ENCODE results near the gene ITM2B.

ITM2B gene

GRCh38 chr13:48255954-48256353 lies 22.9 kb downstream of the ITM2B start (continued):
- TF ChIP-seq ZBTB49 (tag by site-specific recombination; IDR thresholded peaks at IDR 0.05; ENCODE audit: low read depth) (no peak), ZNF555 (tag by site-specific recombination; conservative IDR thresholded peaks at IDR 0.05) (no peak)

DNA sequence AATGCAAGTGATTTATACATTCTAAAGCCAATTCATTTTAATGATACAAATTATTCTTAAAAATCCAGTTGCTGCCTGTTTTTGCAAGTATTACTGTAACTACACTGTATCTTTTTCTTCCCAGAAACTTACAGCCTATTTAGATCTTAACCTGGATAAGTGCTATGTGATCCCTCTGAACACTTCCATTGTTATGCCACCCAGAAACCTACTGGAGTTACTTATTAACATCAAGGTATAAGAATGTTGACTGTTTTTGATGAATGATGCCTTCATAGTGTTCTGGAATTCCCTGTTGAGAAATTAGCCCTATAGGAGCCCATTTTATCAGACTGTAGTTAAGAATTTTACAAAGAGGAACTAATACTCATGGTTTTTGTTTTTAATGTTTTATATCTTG lies 25.0 kb downstream of the ITM2B start:
- Histone ChIP-seq H3K4me3 (ENCODE audit: low read depth, low read length) (no peak overlapping the region), H3K36me3 (ENCODE audit: control insufficient read depth in 2 of 2, insufficient read depth in 1 of 2, low read length in 2 of 2) (peaks cover 20 to 76% of the 10 kb centered on the region in 2 experiments), H3K27ac (ENCODE audit: extremely low read depth, low read depth, low read length) (no peak overlapping the region), H3K9me3 (ENCODE audit: control insufficient read depth, insufficient read depth, low read depth, low read length) (no peaks in the 10 kb centered on the region), H3K4me1 (ENCODE audit: control insufficient read depth, insufficient read depth, low read length) (0 out of 2 replicates have a peak, but pooled peaks cover 2% of the 10 kb centered on the region)
- TF ChIP-seq ZNF610 (tag by site-specific recombination; IDR thresholded peaks at IDR 0.05; ENCODE audit: borderline replicate concordance) = no peak
- TF ChIP-seq PRDM1 (tag by site-specific recombination; IDR thresholded peaks at IDR 0.05) = no peak
- TF ChIP-seq, protein P1, sequence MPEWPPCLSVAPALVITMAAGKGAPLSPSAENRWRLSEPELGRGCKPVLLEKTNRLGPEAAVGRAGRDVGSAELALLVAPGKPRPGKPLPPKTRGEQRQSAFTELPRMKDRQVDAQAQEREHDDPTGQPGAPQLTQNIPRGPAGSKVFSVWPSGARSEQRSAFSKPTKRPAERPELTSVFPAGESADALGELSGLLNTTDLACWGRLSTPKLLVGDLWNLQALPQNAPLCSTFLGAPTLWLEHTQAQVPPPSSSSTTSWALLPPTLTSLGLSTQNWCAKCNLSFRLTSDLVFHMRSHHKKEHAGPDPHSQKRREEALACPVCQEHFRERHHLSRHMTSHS (tag by site-specific recombination; IDR thresholded peaks at IDR 0.05) = no peak
- TF ChIP-seq ZNF48 (tag by site-specific recombination; IDR thresholded peaks at IDR 0.05) = no peak
- TF ChIP-seq, protein P2, sequence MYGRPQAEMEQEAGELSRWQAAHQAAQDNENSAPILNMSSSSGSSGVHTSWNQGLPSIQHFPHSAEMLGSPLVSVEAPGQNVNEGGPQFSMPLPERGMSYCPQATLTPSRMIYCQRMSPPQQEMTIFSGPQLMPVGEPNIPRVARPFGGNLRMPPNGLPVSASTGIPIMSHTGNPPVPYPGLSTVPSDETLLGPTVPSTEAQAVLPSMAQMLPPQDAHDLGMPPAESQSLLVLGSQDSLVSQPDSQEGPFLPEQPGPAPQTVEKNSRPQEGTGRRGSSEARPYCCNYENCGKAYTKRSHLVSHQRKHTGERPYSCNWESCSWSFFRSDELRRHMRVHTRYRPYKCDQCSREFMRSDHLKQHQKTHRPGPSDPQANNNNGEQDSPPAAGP (tag by site-specific recombination; IDR thresholded peaks at IDR 0.05) = no peak
- TF ChIP-seq SP3 (tag by site-specific recombination; IDR thresholded peaks at IDR 0.05) = no peak
- ChIA-PET CTCF (no interaction called here), POLR2A (no interaction called here)

GRCh38 chr13:48258430-48258829 lies 25.4 kb downstream of the ITM2B start:
- TF ChIP-seq ZNF76 (tag by site-specific recombination; IDR thresholded peaks at IDR 0.05; ENCODE audit: borderline replicate concordance, low read depth) (no peak), ZNF701 (tag by site-specific recombination; IDR thresholded peaks at IDR 0.05) (no peak), ZFHX2 (tag by site-specific recombination; conservative IDR thresholded peaks at IDR 0.05) (peak; percentile 86), EGR2 (tag by site-specific recombination; IDR thresholded peaks at IDR 0.05; ENCODE audit: low read depth) (peak; percentile 83), ZNF274 (IDR thresholded peaks at IDR 0.05; ENCODE audit: low read length) (no peak), ZNF274 (tag by site-specific recombination; IDR thresholded peaks at IDR 0.05; ENCODE audit: borderline replicate concordance) (no peak)
- Histone ChIP-seq H3K4me1 (ENCODE audit: control insufficient read depth, insufficient read depth, low read length) (0 out of 2 replicates have a peak, but pooled peaks cover 2% of the 10 kb centered on the region), H3K27ac (ENCODE audit: extremely low read depth, low read depth, low read length) (no peak overlapping the region), H3K4me3 (ENCODE audit: low read depth, low read length) (no peak overlapping the region), H3K9me3 (ENCODE audit: control insufficient read depth, insufficient read depth, low read depth, low read length) (no peaks in the 10 kb centered on the region), H3K36me3 (ENCODE audit: control insufficient read depth in 2 of 2, insufficient read depth in 1 of 2, low read length in 2 of 2) (peaks cover 20 to 79% of the 10 kb centered on the region in 2 experiments)
- ChIA-PET CTCF (interaction anchor here (1.0 kb wide), 1 partner anchor 131 kb away, joined by 3 read pairs; no protein-coding TSS in a partner anchor), POLR2A (no interaction called here)

- no peaks in the 10 kb centered on the region for H3K9me3 ChIP-seq (ENCODE audit: control insufficient read depth, insufficient read depth, low read depth, low read length)
- ChIA-PET CTCF (interaction anchor here (0.5 kb wide), 1 partner anchor 74 kb away, joined by 3 read pairs; no protein-coding TSS in a partner anchor), POLR2A (no interaction called here)
- no peak overlapping the region for H3K27ac ChIP-seq (ENCODE audit: extremely low read depth, low read depth, low read length)
- H3K4me1 ChIP-seq (ENCODE audit: control insufficient read depth, insufficient read depth, low read length) = 0 out of 2 replicates have a peak, but pooled peaks cover 2% of the 10 kb centered on the region
- H3K4me3 ChIP-seq (ENCODE audit: low read depth, low read length) = no peak overlapping the region
- peaks cover 16 to 68% of the 10 kb centered on the region in 2 experiments for H3K36me3 ChIP-seq (ENCODE audit: control insufficient read depth in 2 of 2, insufficient read depth in 1 of 2, low read length in 2 of 2)
- TF ChIP-seq ZNF560 (tag by site-specific recombination; IDR thresholded peaks at IDR 0.05; ENCODE audit: borderline replicate concordance) (no peak), MYNN (tag by site-specific recombination; IDR thresholded peaks at IDR 0.05; ENCODE audit: borderline replicate concordance) (no peak), BCL11B (tag by site-specific recombination; IDR thresholded peaks at IDR 0.05; ENCODE audit: low read depth) (no peak)
- TF ChIP-seq, protein P2 (tag by site-specific recombination; IDR thresholded peaks at IDR 0.05) = no peak
- TF ChIP-seq, protein P3, sequence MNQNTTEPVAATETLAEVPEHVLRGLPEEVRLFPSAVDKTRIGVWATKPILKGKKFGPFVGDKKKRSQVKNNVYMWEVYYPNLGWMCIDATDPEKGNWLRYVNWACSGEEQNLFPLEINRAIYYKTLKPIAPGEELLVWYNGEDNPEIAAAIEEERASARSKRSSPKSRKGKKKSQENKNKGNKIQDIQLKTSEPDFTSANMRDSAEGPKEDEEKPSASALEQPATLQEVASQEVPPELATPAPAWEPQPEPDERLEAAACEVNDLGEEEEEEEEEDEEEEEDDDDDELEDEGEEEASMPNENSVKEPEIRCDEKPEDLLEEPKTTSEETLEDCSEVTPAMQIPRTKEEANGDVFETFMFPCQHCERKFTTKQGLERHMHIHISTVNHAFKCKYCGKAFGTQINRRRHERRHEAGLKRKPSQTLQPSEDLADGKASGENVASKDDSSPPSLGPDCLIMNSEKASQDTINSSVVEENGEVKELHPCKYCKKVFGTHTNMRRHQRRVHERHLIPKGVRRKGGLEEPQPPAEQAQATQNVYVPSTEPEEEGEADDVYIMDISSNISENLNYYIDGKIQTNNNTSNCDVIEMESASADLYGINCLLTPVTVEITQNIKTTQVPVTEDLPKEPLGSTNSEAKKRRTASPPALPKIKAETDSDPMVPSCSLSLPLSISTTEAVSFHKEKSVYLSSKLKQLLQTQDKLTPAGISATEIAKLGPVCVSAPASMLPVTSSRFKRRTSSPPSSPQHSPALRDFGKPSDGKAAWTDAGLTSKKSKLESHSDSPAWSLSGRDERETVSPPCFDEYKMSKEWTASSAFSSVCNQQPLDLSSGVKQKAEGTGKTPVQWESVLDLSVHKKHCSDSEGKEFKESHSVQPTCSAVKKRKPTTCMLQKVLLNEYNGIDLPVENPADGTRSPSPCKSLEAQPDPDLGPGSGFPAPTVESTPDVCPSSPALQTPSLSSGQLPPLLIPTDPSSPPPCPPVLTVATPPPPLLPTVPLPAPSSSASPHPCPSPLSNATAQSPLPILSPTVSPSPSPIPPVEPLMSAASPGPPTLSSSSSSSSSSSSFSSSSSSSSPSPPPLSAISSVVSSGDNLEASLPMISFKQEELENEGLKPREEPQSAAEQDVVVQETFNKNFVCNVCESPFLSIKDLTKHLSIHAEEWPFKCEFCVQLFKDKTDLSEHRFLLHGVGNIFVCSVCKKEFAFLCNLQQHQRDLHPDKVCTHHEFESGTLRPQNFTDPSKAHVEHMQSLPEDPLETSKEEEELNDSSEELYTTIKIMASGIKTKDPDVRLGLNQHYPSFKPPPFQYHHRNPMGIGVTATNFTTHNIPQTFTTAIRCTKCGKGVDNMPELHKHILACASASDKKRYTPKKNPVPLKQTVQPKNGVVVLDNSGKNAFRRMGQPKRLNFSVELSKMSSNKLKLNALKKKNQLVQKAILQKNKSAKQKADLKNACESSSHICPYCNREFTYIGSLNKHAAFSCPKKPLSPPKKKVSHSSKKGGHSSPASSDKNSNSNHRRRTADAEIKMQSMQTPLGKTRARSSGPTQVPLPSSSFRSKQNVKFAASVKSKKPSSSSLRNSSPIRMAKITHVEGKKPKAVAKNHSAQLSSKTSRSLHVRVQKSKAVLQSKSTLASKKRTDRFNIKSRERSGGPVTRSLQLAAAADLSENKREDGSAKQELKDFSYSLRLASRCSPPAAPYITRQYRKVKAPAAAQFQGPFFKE (tag by site-specific recombination; IDR thresholded peaks at IDR 0.05; ENCODE audit: borderline replicate concordance) = no peak
Observed at GRCh38 chr13:48260970-48261369, 28.0 kb downstream of the ITM2B start.

All from HEK293 (cell line).